ENCODE data around the gene COL18A1. TPM values are rescaled to one million over a fixed set of nuclear protein-coding genes. Genes with fewer than 3 reads are reported as not detected.
"Not testable (repeated sequence)": the region's sequence is repeated elsewhere in the genome, so short reads cannot be mapped to it uniquely, and the experiment has no call there.

COL18A1 gene
- total RNA-seq, 1 experiment from 2014 or later, result 55.9 TPM

DNA sequence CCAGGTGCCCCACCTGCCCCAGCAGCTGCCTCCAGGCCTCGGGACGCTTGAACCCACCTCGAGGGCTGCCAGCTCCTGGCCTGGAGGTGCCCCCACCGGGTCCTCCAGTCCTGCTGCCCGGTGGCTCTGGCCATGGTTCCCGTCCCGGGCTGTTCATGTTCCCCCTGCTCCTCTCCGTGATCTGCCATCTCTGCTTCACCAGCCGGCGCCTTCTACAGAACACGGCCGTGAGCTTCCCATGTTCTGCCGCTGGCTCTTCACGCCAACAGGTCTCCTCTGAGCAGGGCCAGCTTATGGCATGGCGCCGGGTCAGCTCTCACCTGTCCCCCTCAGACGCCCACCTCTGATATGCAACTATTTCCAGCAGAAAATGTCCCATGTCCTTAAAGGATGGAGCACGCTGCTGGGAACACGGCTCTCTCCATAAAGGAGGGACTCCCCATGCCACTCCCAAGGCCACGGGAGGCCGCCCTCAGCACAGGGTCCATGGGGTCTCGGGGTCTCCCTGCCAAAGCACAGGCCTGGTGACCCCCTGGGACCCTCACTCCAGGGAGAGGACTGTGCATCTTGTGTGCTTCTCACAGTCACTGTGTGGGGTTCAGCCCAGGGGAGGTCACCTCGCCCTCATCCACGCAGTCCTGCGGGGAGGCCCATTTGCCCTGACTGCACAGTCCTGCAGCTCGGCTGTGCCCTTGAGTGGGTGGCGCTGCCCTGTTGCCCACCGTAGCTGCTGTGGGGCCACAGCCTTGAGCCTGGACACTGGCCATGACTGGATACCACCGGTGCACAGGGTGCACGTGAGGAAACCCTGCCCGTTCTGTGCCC lies 36.7 kb downstream of the COL18A1 start:
- Histone ChIP-seq H3K4me1 (replicated peaks) (peaks cover 11% of the 10 kb centered on the region), H3K9me3 (replicated peaks) (peaks cover 3% of the 10 kb centered on the region), H3K27me3 (replicated peaks) (no peaks in the 10 kb centered on the region), H3K4me3 (no peak overlapping the region), H3K36me3 (no peaks in the 10 kb centered on the region), H3K27ac (no peak overlapping the region)
- DNase-seq (ENCODE audit: low read depth in 1 of 2, low spot score in 2 of 2), result no peak

- Histone ChIP-seq H3K27ac (no peak overlapping the region), H3K4me3 (no peak overlapping the region), H3K9me3 (replicated peaks) (peaks cover 5% of the 10 kb centered on the region), H3K4me1 (replicated peaks) (peaks cover 11% of the 10 kb centered on the region), H3K36me3 (no peaks in the 10 kb centered on the region), H3K27me3 (replicated peaks) (no peaks in the 10 kb centered on the region)
- DNase-seq (ENCODE audit: low read depth in 1 of 2, low spot score in 2 of 2), result no peak
These were observed 37.3 kb downstream of the COL18A1 start for GRCh38 chr21:45442276-45442675.

DNA sequence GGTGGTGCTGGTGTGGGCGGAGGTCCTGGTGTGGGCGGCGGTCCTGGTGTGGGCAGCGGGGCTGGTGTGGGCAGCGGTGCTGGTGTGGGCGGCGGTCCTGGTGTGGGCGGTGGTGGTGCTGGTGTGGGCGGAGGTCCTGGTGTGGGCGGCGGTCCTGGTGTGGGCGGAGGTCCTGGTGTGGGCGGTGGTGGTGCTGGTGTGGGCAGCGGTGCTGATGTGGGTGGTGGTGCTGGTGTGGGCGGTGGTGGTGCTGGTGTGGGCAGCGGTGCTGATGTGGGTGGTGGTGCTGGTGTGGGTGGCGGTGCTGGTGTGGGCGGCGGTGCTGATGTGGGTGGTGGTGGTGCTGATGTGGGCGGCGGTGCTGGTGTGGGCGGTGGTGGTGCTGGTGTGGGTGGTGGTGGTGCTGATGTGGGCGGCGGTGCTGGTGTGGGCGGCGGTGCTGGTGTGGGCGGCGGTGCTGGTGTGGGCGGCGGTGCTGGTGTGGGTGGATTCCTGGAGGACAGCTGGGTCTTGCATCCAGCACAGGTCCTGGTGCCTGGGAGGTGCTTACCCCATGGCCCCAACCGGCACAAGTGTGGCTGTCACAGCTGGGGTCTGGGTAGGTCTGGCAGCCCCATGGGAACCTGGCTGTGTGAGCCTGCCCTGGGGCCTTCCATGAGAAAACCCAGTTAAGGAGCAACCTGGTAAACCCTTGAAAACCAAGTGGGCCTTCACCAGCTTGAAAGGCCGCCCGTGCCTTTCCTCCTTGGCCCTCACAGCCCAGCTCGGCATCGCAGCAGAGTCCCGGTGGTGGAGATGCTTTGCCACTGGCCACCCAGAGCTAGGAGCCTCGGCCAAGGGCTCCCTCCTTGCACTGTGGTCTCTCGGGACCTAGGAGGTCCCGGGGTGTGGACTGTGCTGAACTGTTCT lies 38.0 kb downstream of the COL18A1 start:
- not testable (repeated sequence) for H3K27ac ChIP-seq
- peaks cover 11% of the 10 kb centered on the region for H3K4me1 ChIP-seq (replicated peaks)

DNA sequence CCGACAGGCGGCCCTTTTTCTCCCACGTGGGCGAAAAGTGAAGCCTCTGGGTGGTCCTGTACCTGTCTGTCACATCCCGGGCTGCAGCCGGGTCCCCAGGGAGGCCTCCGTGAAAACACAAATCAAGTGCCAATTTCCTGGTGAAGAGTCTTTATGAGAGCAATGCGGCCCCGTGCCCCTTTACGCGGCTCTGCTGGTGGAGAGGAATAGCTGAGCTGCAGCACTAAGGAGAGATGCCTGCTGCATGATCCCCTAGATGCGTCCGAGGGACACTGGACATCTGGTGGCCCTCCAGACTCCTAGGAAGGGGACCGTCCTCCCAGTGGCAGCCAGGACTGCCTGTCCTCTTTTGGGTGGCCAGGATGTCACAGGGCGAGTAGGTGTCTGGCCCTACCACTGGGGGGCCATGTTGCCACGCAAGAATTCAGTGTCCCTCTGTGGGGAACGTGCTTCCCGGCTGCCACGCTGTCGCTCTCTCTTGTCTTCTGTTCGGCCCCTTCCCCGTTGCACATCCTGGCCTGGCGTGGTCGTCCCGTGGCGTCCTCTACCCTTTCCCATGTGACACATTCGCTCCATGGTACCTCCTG lies 38.7 kb downstream of the COL18A1 start:
- Histone ChIP-seq H3K9me3 (replicated peaks) (peaks cover 5% of the 10 kb centered on the region), H3K4me3 (no peak overlapping the region), H3K36me3 (no peaks in the 10 kb centered on the region), H3K27me3 (replicated peaks) (no peaks in the 10 kb centered on the region), H3K4me1 (replicated peaks) (peaks cover 11% of the 10 kb centered on the region), H3K27ac (no peak overlapping the region)
- DNase-seq (ENCODE audit: low read depth in 1 of 2, low spot score in 2 of 2), result no peak

More for the DNA sequence above, 38.0 kb downstream of the COL18A1 start:
- DNase-seq (ENCODE audit: low read depth in 1 of 2, low spot score in 2 of 2); H3K4me3 ChIP-seq; H3K27me3 ChIP-seq (replicated peaks); H3K36me3 ChIP-seq; H3K9me3 ChIP-seq (replicated peaks): not testable (repeated sequence)

DNA sequence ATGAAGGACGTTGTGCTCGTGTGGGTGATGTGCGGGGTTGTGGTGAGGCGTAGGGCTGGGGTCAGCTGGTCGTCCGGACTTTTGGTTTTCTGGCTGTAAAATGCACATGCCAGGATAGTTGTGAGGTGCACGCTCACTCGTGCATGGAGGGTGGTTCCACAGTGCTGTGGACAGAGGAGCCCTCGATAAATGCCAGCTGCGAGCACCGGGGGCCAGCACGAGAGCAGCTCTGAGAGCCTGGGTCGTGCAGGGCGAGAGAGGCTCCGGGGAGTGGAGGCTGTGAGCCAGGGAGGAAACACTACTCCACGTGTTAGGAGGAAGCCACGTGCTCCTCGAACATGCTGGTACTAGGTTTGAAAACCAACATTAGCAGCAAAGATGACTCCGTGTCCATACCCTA lies 39.4 kb downstream of the COL18A1 start:
- DNase-seq (ENCODE audit: low read depth in 1 of 2, low spot score in 2 of 2), result no peak
- no peaks in the 10 kb centered on the region for H3K36me3 ChIP-seq
- H3K27ac ChIP-seq, result no peak overlapping the region
- H3K9me3 ChIP-seq (replicated peaks), result peaks cover 5% of the 10 kb centered on the region
- peaks cover 6% of the 10 kb centered on the region for H3K4me1 ChIP-seq (replicated peaks)
- H3K27me3 ChIP-seq (replicated peaks), result no peaks in the 10 kb centered on the region
- H3K4me3 ChIP-seq, result no peak overlapping the region

DNA sequence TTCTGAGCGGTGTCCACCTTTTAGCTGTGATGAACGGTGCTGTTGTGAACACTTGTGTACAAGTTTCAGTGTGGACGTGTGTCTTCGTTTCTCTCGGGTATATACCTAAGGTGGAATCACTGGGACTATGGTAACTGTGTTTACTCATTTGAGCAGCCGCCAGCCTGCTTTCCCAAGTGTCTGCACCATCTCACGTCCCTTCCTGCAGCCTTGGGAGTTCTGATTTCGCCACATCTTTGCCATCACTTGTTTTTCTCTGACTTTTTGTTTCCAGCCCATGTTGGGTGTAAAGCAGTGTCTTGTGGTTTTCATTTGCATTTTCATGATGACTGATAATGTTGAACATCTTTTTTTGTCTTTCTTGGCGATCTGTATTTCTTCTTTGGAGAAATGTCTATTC lies 40.4 kb downstream of the COL18A1 start:
- H3K4me3 ChIP-seq, result no peak overlapping the region
- peaks cover 5% of the 10 kb centered on the region for H3K9me3 ChIP-seq (replicated peaks)
- H3K27ac ChIP-seq, result no peak overlapping the region
- no peak for DNase-seq (ENCODE audit: low read depth in 1 of 2, low spot score in 2 of 2)
- H3K27me3 ChIP-seq (replicated peaks), result no peaks in the 10 kb centered on the region
- no peaks in the 10 kb centered on the region for H3K4me1 ChIP-seq (replicated peaks)
- no peaks in the 10 kb centered on the region for H3K36me3 ChIP-seq

DNA sequence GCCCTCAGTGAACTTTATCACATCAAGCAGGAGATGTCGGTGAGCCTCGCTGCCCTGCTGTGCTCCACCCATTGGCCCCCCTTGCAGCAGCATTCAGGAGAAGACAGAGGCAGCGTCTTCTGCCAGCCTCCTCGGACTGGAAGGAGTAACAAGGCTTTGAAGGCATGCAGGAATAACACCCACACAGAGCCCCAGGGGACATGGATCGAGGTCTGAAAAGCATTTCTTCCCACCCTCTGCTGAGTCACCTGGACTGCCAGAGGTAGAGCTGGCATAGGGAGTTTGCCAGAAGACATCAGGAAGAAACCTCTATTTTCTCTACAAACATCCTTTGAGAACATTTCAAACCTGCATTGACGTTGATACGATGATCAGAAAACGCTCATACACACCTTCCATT lies 42.9 kb downstream of the COL18A1 start:
- Histone ChIP-seq H3K9me3 (replicated peaks) (peaks cover 10% of the 10 kb centered on the region), H3K4me1 (replicated peaks) (no peaks in the 10 kb centered on the region), H3K27ac (no peak overlapping the region), H3K27me3 (replicated peaks) (no peaks in the 10 kb centered on the region), H3K36me3 (no peaks in the 10 kb centered on the region), H3K4me3 (no peak overlapping the region)
- no peak for DNase-seq (ENCODE audit: low read depth in 1 of 2, low spot score in 2 of 2)

DNA sequence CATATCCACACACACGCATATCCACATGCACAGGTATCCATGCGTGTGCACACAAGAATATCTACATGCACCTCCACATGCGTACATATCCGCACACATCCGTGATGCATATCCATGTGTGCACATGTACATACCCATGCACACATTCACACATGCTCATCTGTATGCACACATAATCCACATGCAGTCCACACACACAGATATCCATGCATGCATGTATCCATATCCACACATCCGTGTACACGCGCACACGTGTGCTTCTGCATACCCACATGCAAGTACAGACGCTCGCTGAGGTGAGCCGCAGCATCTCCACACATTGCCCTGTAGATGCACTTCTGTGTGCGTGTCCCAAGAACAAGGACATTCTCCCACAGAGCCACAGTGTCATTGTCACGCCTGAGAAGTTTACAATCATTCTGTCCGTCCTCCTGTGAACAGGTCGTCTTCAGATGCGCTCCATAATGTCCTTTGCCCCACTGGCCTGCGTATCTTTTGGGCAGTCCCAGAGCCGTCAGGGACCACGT lies 43.4 kb downstream of the COL18A1 start:
- peaks cover 11% of the 10 kb centered on the region for H3K9me3 ChIP-seq (replicated peaks)
- H3K27ac ChIP-seq, result no peak overlapping the region
- H3K4me1 ChIP-seq (replicated peaks), result no peaks in the 10 kb centered on the region
- H3K4me3 ChIP-seq, result no peak overlapping the region
- no peaks in the 10 kb centered on the region for H3K27me3 ChIP-seq (replicated peaks)
- no peaks in the 10 kb centered on the region for H3K36me3 ChIP-seq
- DNase-seq (ENCODE audit: low read depth in 1 of 2, low spot score in 2 of 2), result no peak

DNA sequence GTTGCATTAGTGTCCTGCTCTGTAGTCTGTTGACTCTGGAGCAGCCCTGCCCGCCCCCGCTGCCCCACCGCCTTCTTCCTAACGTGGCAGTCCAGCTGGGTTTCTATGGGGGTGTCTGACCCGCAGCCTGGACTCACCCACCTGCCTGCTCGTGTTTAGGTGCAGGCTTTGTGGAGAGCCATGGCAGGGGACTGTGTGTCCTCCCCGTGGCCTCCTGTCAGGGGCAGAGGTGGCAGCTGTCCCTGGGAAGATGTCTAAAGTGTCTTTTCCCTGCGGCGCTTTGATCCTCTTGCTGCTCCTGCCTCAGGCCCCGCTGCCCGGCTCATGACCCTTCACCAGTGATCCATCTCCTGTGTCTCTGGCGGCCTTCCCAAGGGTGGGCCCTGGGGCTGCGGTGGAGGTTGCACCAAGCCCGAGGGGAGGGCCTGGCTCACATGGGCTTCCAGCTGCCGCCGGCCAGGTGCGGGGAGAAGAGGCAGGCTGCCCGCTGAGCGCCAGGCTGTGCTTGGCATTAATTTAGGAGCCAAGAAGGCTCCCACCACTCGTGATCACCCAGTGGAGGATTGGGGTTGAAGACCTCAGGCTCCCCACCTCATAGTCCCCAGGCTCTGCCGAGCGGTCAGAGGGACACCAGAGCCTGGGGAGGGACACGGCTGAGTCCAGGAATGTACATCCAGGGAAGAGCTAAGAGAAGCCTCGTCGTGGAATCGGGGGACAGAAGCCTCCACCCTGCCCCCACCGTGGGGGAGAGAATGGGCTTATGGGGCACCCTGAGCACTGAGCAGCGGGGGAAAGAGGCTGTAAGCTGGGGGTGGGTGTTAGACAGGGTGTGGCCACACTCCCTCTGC lies 44.1 kb downstream of the COL18A1 start:
- Histone ChIP-seq H3K9me3 (replicated peaks) (peaks cover 11% of the 10 kb centered on the region), H3K4me1 (replicated peaks) (no peaks in the 10 kb centered on the region), H3K27me3 (replicated peaks) (no peaks in the 10 kb centered on the region), H3K27ac (no peak overlapping the region), H3K36me3 (no peaks in the 10 kb centered on the region), H3K4me3 (no peak overlapping the region)
- no peak for DNase-seq (ENCODE audit: low read depth in 1 of 2, low spot score in 2 of 2)

DNA sequence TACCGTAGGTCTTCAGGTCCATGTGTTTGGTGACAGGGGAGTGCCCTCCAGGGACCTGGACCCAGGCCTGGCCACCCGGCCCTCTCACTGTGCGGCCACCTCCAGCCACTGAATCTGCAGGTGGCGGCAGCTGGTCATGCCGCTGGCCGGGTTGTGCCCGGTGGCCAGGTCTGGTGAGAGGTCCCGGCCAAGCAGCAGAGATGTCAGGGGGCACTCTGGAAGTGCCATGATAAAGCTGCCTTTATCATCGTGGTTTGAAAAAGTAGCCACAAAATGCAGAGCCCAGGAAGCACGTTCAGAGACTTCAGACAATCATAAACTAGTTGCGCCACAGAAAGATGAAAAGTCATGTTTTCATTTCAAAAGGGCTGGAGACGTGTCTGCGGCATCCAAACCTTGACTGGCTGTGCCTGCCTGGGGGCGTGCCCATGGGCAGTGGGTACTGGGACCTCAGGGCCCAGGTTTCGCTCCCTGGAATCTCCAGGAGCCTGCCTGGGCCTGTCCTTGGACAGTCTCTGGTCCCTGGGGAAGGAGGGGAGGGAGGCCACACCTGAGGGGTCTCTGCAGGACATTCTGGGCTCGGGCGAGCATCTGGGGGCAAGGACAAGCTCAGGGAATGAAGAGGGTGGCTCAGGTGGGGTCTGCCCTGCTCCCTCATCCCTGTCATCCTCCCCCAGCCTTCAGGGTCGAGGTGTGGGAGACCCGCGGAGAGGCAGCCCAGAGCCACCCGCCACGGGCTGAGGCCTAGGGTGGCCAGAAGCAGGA lies 44.9 kb downstream of the COL18A1 start:
- H3K27ac ChIP-seq, result no peak overlapping the region
- DNase-seq (ENCODE audit: low read depth in 1 of 2, low spot score in 2 of 2), result no peak
- no peaks in the 10 kb centered on the region for H3K36me3 ChIP-seq
- H3K9me3 ChIP-seq (replicated peaks), result peaks cover 11% of the 10 kb centered on the region
- peaks cover 3% of the 10 kb centered on the region for H3K4me1 ChIP-seq (replicated peaks)
- H3K4me3 ChIP-seq, result no peak overlapping the region
- no peaks in the 10 kb centered on the region for H3K27me3 ChIP-seq (replicated peaks)

- H3K9me3 ChIP-seq (replicated peaks), result peaks cover 8% of the 10 kb centered on the region
- no peak for DNase-seq (ENCODE audit: low read depth in 1 of 2, low spot score in 2 of 2)
- H3K4me1 ChIP-seq (replicated peaks), result peaks cover 10% of the 10 kb centered on the region
- no peak overlapping the region for H3K4me3 ChIP-seq
- no peaks in the 10 kb centered on the region for H3K36me3 ChIP-seq
- no peaks in the 10 kb centered on the region for H3K27me3 ChIP-seq (replicated peaks)
- no peak overlapping the region for H3K27ac ChIP-seq
These were observed 45.6 kb downstream of the COL18A1 start for GRCh38 chr21:45450423-45451090.

DNA sequence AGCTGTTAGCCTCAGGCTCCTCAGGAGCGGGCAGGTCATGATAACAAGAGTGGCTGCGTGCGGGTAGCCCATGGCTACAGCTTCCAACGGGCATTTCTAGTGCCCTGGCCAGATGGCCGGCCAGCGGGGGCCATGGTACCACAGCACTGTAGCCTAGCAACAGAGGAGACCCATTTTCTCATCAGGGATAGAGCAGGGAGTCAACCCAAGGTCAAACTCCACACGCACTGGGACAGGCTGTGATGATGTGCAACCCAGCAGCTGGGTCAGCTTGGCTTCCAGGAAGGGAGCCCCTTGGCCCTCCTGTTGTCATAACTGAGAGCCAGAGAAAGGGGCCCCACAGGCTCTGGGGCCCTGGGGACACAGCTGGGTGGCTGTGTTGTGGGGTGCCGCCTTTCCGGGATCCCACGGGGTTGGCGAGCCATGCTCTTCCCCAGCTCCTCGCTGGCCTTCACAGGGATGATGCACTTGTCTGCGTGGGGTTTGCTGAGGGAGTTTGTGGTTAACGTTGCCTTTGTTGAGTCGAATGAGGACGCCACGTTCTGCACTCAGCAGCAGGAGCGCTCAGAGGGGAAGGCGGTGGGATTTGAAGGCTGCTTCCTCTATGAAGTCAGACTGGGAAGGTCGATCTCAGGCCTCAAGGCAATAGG lies 46.3 kb downstream of the COL18A1 start:
- DNase-seq (ENCODE audit: low read depth in 1 of 2, low spot score in 2 of 2), result no peak
- Histone ChIP-seq H3K27me3 (replicated peaks) (no peaks in the 10 kb centered on the region), H3K27ac (no peak overlapping the region), H3K4me3 (no peak overlapping the region), H3K36me3 (no peaks in the 10 kb centered on the region), H3K9me3 (replicated peaks) (peaks cover 8% of the 10 kb centered on the region), H3K4me1 (replicated peaks) (peaks cover 11% of the 10 kb centered on the region)
